H1 (cell line): ENCODE results near the gene TRIM67. TPM values are rescaled to one million over a fixed set of nuclear protein-coding genes. Genes with fewer than 3 reads are reported as not detected.
A peak's percentile ranks its signal among the peaks of the same experiment; 100 is the strongest.

Experiments
- CTCF ChIA-PET: fragments of 300-600 bp; sonication (Branson Sonifier 250); formaldehyde crosslinking; loops from one replicate; lab custom pipeline; 2021; ENCODE audit not compliant: partially characterized antibody; lab: Charles Lee
- POLR2A ChIA-PET: fragments of 300-600 bp; sonication (Branson Sonifier 250); formaldehyde crosslinking; loops from one replicate; lab custom pipeline; 2021; ENCODE audit warnings: inconsistent platforms; ENCODE audit not compliant: partially characterized antibody; lab: Charles Lee
- DNase-seq, 2 experiments: peaks; one replicate each; pipeline versions ENCODE4 v3.0.0 to v3.0.0-alpha.2; 2010 to 2022; ENCODE audit warnings: low spot score in 2 of 2, low read depth in 1 of 2, mixed read lengths in 1 of 2
- FAIRE-seq: peaks from 2 replicates; lab custom pipeline; 2011; peaks lifted over from hg19 to GRCh38; lab: Jason Lieb, UNC
- H2AFZ ChIP-seq: 2 replicates; pipeline ENCODE4 v1.8.1; 2012; ENCODE audit warnings: low read length, inconsistent platforms
- H2AK5ac ChIP-seq: 2 replicates; pipeline ENCODE4 v1.6.1; 2013; ENCODE audit warnings: low read depth, low read length
- H2BK120ac ChIP-seq: replicated peaks from 2 replicates; pipeline ENCODE3; 2013; ENCODE audit warnings: low read depth, low read length, inconsistent platforms
- H2BK12ac ChIP-seq: 2 replicates; pipeline ENCODE4 v1.6.1; 2013; ENCODE audit warnings: low read depth, low read length
- H2BK15ac ChIP-seq: 2 replicates; pipeline ENCODE4 v1.6.1; 2013; ENCODE audit warnings: low read length
- H2BK20ac ChIP-seq: 2 replicates; pipeline ENCODE4 v1.6.1; 2013; ENCODE audit warnings: low read length
- H2BK5ac ChIP-seq: 2 replicates; pipeline ENCODE4 v1.6.1; 2013; ENCODE audit warnings: low read depth, low read length
- H3K14ac ChIP-seq: 2 replicates; pipeline ENCODE4 v1.6.1; 2013; ENCODE audit warnings: inconsistent platforms; ENCODE audit not compliant: insufficient read length
- H3K18ac ChIP-seq: 2 replicates; pipeline ENCODE4 v1.6.1; 2013; ENCODE audit warnings: low read length; ENCODE audit errors: extremely low read depth
- H3K23ac ChIP-seq: 2 replicates; pipeline ENCODE4 v1.6.1; 2013; ENCODE audit warnings: inconsistent platforms; ENCODE audit not compliant: insufficient read length
- H3K23me2 ChIP-seq: 2 replicates; pipeline ENCODE4 v1.6.1; 2013; ENCODE audit warnings: low read depth, low read length
- H3K27ac ChIP-seq: 2 replicates; pipeline ENCODE4 v1.6.1; 2011; ENCODE audit warnings: low read depth, low read length, inconsistent platforms
- H3K27me3 ChIP-seq, 4 experiments: replicated peaks in 1 of 4; 1 replicate in 1 of 4; 2 replicates in 3 of 4; pipeline versions ENCODE4 v1.6.1 to v1.8.1; 2011 to 2013; ENCODE audit warnings: low read length in 3 of 4, mild to moderate bottlenecking in 3 of 4, inconsistent platforms in 2 of 4, mixed read lengths in 2 of 4, moderate library complexity in 1 of 4; ENCODE audit not compliant: control insufficient read depth in 3 of 4, insufficient read depth in 3 of 4; ENCODE audit errors: extremely low read depth in 1 of 4
- H3K36me3 ChIP-seq, 4 experiments: 2 replicates each; pipeline versions ENCODE4 v1.6.1 to v1.8.1; 2011 to 2013; ENCODE audit warnings: mild to moderate bottlenecking in 4 of 4, low read length in 3 of 4, moderate library complexity in 2 of 4, control low read depth in 1 of 4, inconsistent platforms in 1 of 4; ENCODE audit not compliant: insufficient read depth in 4 of 4, control insufficient read depth in 2 of 4
- H3K4ac ChIP-seq: replicated peaks from 2 replicates; pipeline ENCODE3; 2013; ENCODE audit warnings: low read length, low read depth, mixed read lengths, inconsistent platforms; ENCODE audit not compliant: insufficient read length
- H3K4me1 ChIP-seq, 4 experiments: replicated peaks in 1 of 4; 1 replicate in 1 of 4; 2 replicates in 3 of 4; pipeline versions ENCODE4 v1.6.1 to v1.8.1; 2011 to 2013; ENCODE audit warnings: low read length in 3 of 4, inconsistent platforms in 2 of 4, mixed read lengths in 1 of 4; ENCODE audit not compliant: insufficient read depth in 4 of 4, control insufficient read depth in 3 of 4
- H3K4me2 ChIP-seq, 2 experiments: 2 replicates each; pipeline versions ENCODE4 v1.6.1 to v1.8.1; 2011 to 2013; ENCODE audit warnings: low read depth in 2 of 2, low read length in 2 of 2, control low read depth in 1 of 2, inconsistent platforms in 1 of 2, mild to moderate bottlenecking in 1 of 2; ENCODE audit not compliant: insufficient read depth in 1 of 2
- H3K4me3 ChIP-seq, 4 experiments: fragments of 200-600, 300-600 bp in 1 of 4; sonication (generic), shearing (Covaris generic), sonication (Bioruptor Twin) in 1 of 4; 2 replicates each; pipeline versions ENCODE4 v1.5.1 to v1.8.1; 2011 to 2016; ENCODE audit warnings: low read length in 4 of 4, low read depth in 3 of 4, control low read depth in 2 of 4, inconsistent platforms in 2 of 4, mild to moderate bottlenecking in 2 of 4, mixed read lengths in 1 of 4, moderate library complexity in 1 of 4; ENCODE audit not compliant: insufficient read depth in 2 of 4; ENCODE audit errors: extremely low read depth in 1 of 4
- H3K56ac ChIP-seq: replicated peaks from 2 replicates; pipeline ENCODE3; 2013; ENCODE audit warnings: low read depth, mild to moderate bottlenecking, mixed read lengths, low read length, inconsistent platforms; ENCODE audit not compliant: insufficient read length
- H3K79me1 ChIP-seq: 2 replicates; pipeline ENCODE4 v1.6.1; 2013; ENCODE audit warnings: low read depth, low read length, control low read depth
- H3K79me2 ChIP-seq, 2 experiments: 2 replicates each; pipeline versions ENCODE4 v1.6.1 to v1.8.1; 2012 to 2013; ENCODE audit warnings: low read length in 2 of 2, mild to moderate bottlenecking in 2 of 2, inconsistent platforms in 1 of 2; ENCODE audit not compliant: insufficient read depth in 2 of 2, control insufficient read depth in 1 of 2
- H3K9ac ChIP-seq, 4 experiments: replicated peaks in 1 of 4; 1 replicate in 1 of 4; 2 replicates in 3 of 4; pipeline versions ENCODE4 v1.6.1 to v1.8.1; 2011 to 2013; ENCODE audit warnings: low read depth in 3 of 4, low read length in 3 of 4, control low read depth in 2 of 4, mild to moderate bottlenecking in 2 of 4, moderate library complexity in 2 of 4, inconsistent platforms in 1 of 4; ENCODE audit errors: extremely low read depth in 1 of 4
- H3K9me3 ChIP-seq, 2 experiments: 2 replicates each; pipeline versions ENCODE4 v1.6.1 to v1.8.1; 2012 to 2013; ENCODE audit warnings: mild to moderate bottlenecking in 2 of 2, moderate library complexity in 2 of 2, control low read depth in 1 of 2, inconsistent platforms in 1 of 2, low read depth in 1 of 2, low read length in 1 of 2, mixed read lengths in 1 of 2; ENCODE audit not compliant: insufficient read depth in 2 of 2
- H4K20me1 ChIP-seq, 2 experiments: replicated peaks in 1 of 2; 2 replicates each; pipeline versions ENCODE3 to v1.8.1; 2011 to 2013; ENCODE audit warnings: inconsistent platforms in 2 of 2, low read length in 2 of 2, mild to moderate bottlenecking in 1 of 2; ENCODE audit not compliant: insufficient read depth in 2 of 2, control insufficient read depth in 1 of 2
- H4K5ac ChIP-seq: 2 replicates; pipeline ENCODE4 v1.6.1; 2013; ENCODE audit warnings: low read length, low read depth, mixed read lengths, inconsistent platforms; ENCODE audit not compliant: insufficient read length
- H4K8ac ChIP-seq: 2 replicates; pipeline ENCODE4 v1.8.0; 2013; ENCODE audit warnings: mild to moderate bottlenecking, moderate library complexity, low read length, inconsistent platforms; ENCODE audit not compliant: insufficient read depth; ENCODE audit errors: extremely low read depth
- H4K91ac ChIP-seq: replicated peaks from 2 replicates; pipeline ENCODE3; 2013; ENCODE audit warnings: low read length, mixed read lengths, inconsistent platforms; ENCODE audit not compliant: insufficient read length
- EZH2 ChIP-seq: fragments of 200-600 bp; sonication (generic); IDR thresholded peaks from 2 replicates; pipeline ENCODE4 v1.7.1; 2012; ENCODE audit warnings: low read depth, mild to moderate bottlenecking, moderate library complexity, low read length, inconsistent platforms; ENCODE audit not compliant: severe bottlenecking
- SIN3A ChIP-seq, 2 experiments: IDR thresholded peaks in 1 of 2; conservative IDR thresholded peaks in 1 of 2; 2 replicates each; pipeline ENCODE4 v1.6.1; 2011 to 2012; ENCODE audit warnings: low read length in 2 of 2, improper control_type of control experiment in 1 of 2, low read depth in 1 of 2, mild to moderate bottlenecking in 1 of 2
- SUZ12 ChIP-seq: fragments of 200-600 bp; sonication (generic); IDR thresholded peaks from 2 replicates; pipeline ENCODE4 v1.6.1; 2012; ENCODE audit warnings: mild to moderate bottlenecking, inconsistent platforms, low read length, moderate library complexity, mixed read lengths
- WGBS, 2 experiments: shearing (Covaris generic) in 1 of 2; methylation state at CpG; one replicate each; pipeline versions ENCODE4 v1.1.6 to v1.1.7; 2013 to 2015; ENCODE audit warnings: low lambda C conversion rate in 2 of 2, mixed read lengths in 2 of 2, inconsistent platforms in 1 of 2, low coverage in 1 of 2, missing lambda C conversion rate in 1 of 2; ENCODE audit not compliant: insufficient replicate concordance in 2 of 2, insufficient coverage in 1 of 2, insufficient read length in 1 of 2; ENCODE audit errors: extremely low coverage in 1 of 2, missing lambda C conversion rate in 1 of 2; 5-methylcytosine and 5-hydroxymethylcytosine counted together
- polyA plus RNA-seq, 7 experiments: library from polyadenylated mRNA; depleted of rRNA in 3 of 7; stranded (reverse) in 5 of 7; unstranded in 2 of 7; fragments of >200 nt in 5 of 7; fragments of 200-250 nt in 2 of 7; gene quantifications; 1 replicate in 5 of 7; 2 replicates in 1 of 7; 4 replicates in 1 of 7; pipeline versions ENCODE4 v1.2.1 to v1.2.3, GENCODE V29; 2011 to 2013; ENCODE audit warnings: missing spikeins in 2 of 7, mixed read lengths in 2 of 7
- total RNA-seq: library from RNA; stranded (reverse); fragmentation: NEBNext Ultra II Directional; extraction: Animal tissue kit (Norgen Biotek cat#: 25700); gene quantifications from 2 replicates; pipeline ENCODE4 v1.2.1, GENCODE V29; 2021
- TF ChIP-seq, protein P1 (sequence below): IDR thresholded peaks from 2 replicates; pipeline ENCODE4 v1.6.1; 2012; ENCODE audit warnings: inconsistent platforms

TRIM67 gene
- total and polyA plus RNA-seq, 2 of the 8 experiments (the other 6 are each of a cell fraction or from before 2014, with no cell fraction given): under 0.01 TPM; not detected in 1

DNA sequence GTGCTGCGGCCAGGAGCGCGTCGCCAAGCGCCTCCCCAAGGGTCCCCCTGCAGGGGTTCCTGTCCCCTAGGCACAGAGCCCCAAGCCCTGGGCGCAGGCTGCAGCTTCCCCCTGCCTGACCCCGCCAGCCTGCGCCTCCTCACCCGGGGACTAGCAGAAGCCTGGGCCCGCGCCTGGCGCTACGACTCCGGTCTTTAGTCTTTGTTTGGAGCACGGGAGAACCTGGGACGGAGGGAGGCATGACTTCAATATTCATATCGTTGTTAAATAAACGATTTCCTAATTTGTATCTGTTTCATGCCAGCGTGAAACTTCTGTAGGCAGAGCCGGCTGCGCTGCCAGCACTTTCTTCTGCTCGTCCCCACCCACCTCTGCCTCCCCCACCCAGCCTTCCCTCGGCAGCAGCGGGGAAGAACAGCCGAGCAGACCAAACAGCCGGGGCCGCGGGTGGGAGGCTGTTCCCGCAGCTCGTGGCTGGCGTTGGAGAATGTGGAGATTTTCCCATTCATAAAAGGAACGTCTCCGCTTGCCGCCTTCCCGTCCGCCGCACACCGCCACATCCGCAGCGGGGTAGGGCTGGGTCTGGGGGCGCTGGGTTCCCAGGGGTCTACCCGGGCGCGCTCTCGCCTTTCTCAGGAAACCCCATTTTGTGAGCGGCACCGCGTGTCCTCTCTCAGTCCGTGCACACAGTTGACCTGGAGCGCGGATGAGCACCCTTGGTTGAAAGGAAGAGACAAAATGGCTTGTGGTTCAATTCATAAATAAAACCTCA, 777 bp upstream of the TRIM67 start:
- peak overlapping the region; percentile 81 to 88 for H3K4me2 ChIP-seq
- no peak overlapping the region for H3K4ac ChIP-seq
- H3K23me2 ChIP-seq: peaks cover 13% of the 10 kb centered on the region; the same call in 1 of the 2 replicates
- H3K23ac ChIP-seq: no peak overlapping the region
- no peak overlapping the region for H2BK20ac ChIP-seq
- FAIRE-seq (no peak), DNase-seq (peak in 1 of 2 experiments; percentile 54)
- peaks cover 0 to 10% of the 10 kb centered on the region in 2 experiments; a peak in 2 of 4 replicates for H3K9me3 ChIP-seq
- no peak overlapping the region for H3K9ac ChIP-seq
- no peak overlapping the region for H4K91ac ChIP-seq
- H3K56ac ChIP-seq: no peak overlapping the region
- no peak overlapping the region for H2BK5ac ChIP-seq
- H3K27ac ChIP-seq: no peak overlapping the region
- no peak overlapping the region for H2BK120ac ChIP-seq
- H3K79me2 ChIP-seq: no peaks in the 10 kb centered on the region
- H2AK5ac ChIP-seq: no peak overlapping the region
- H3K4me1 ChIP-seq: peaks cover 0 to 8% (median 3%) of the 10 kb centered on the region in 4 experiments; a peak in 4 of 7 replicates
- H2AFZ ChIP-seq: no peak overlapping the region
- peaks cover 3 to 12% of the 10 kb centered on the region in 2 experiments for H4K20me1 ChIP-seq
- no peak overlapping the region for H3K18ac ChIP-seq
- H3K14ac ChIP-seq: no peak overlapping the region
- H3K4me3 ChIP-seq: peak overlapping the region; percentile 29 to 60 (median 54)
- H3K36me3 ChIP-seq: peaks cover 0 to 11% (median 0%) of the 10 kb centered on the region in 4 experiments; a peak in 1 of 8 replicates
- no peak overlapping the region for H4K5ac ChIP-seq
- no peak overlapping the region for H4K8ac ChIP-seq
- H3K79me1 ChIP-seq: no peaks in the 10 kb centered on the region
- H3K27me3 ChIP-seq: peaks cover 48 to 75% (median 62%) of the 10 kb centered on the region in 4 experiments
- ChIA-PET CTCF (interaction anchor here (0.8 to 1.1 kb wide), 2 partner anchors 48 to 52 kb away, joined by 3 read pairs; no protein-coding TSS in a partner anchor), POLR2A (no interaction called here)
- no peak overlapping the region for H2BK15ac ChIP-seq
- H2BK12ac ChIP-seq: no peak overlapping the region
- WGBS, 2 experiments: 5% methylated on average over 38 of the region's 51 CpGs; no CpG with 5 or more reads in 1 of the 2 experiments
- TF ChIP-seq SUZ12 (peak; percentile 88), EZH2 (peak; percentile 80), SIN3A (conservative IDR thresholded peaks at IDR 0.05 in 1 of 2, IDR thresholded peaks at IDR 0.05 in 1 of 2; ENCODE audit: low read depth in 1 of 2, low read length in 2 of 2) (no peak)
- TF ChIP-seq, protein P1, sequence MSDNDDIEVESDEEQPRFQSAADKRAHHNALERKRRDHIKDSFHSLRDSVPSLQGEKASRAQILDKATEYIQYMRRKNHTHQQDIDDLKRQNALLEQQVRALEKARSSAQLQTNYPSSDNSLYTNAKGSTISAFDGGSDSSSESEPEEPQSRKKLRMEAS: 0 out of 2 replicates have a peak, but pooled peaks have one; percentile 21
